BLaER1 treated with 17β-estradiol and CSF1 and Interleukin-3, amounts not matched to agents 10 nM and 100 nM (cell line): Measurements from ENCODE around the gene TRIM46.

Source experiments
- H3K27ac ChIP-seq, 11 experiments: shearing (Covaris generic); formaldehyde crosslinking; 2 replicates each; pipeline ENCODE4 v1.8.1; 2022
- H3K27me3 ChIP-seq, 11 experiments: shearing (Covaris generic); formaldehyde crosslinking; 2 replicates each; pipeline ENCODE4 v1.8.1; 2022
- H3K36me3 ChIP-seq, 11 experiments: shearing (Covaris generic); formaldehyde crosslinking; 2 replicates each; pipeline ENCODE4 v1.8.1; 2022
- H3K4me1 ChIP-seq, 10 experiments: shearing (Covaris generic); formaldehyde crosslinking; 2 replicates each; pipeline ENCODE4 v1.8.1; 2022
- H3K4me2 ChIP-seq, 11 experiments: shearing (Covaris generic); formaldehyde crosslinking; 2 replicates each; pipeline ENCODE4 v1.8.1; 2022
- H3K4me3 ChIP-seq, 10 experiments: shearing (Covaris generic); formaldehyde crosslinking; 2 replicates each; pipeline ENCODE4 v1.8.1; 2022
- H3K9ac ChIP-seq, 11 experiments: shearing (Covaris generic); formaldehyde crosslinking; 2 replicates each; pipeline ENCODE4 v1.8.1; 2022
- H3K9me3 ChIP-seq, 11 experiments: shearing (Covaris generic); formaldehyde crosslinking; replicated peaks in 1 of 11; 2 replicates each; pipeline ENCODE4 v1.8.1; 2022
- H4K20me1 ChIP-seq, 11 experiments: shearing (Covaris generic); formaldehyde crosslinking; 2 replicates each; pipeline ENCODE4 v1.8.1; 2022
- Cebpa-rat ChIP-seq, 11 experiments: shearing (Covaris generic); IDR thresholded peaks; 2 replicates each; pipeline ENCODE4 v1.8.1; 2022

The TRIM46 gene

GRCh38 chr1:155178441-155179111 lies 4.9 kb downstream of the TRIM46 start:
- H3K27ac ChIP-seq: peak overlapping the region in 6 of 11 experiments; percentile 14 to 55 (median 38); a peak in 8 of 22 replicates
- H3K4me2 ChIP-seq: peak overlapping the region in 9 of 11 experiments; percentile 9 to 90 (median 44); a peak in 12 of 22 replicates
- peaks cover 39 to 77% (median 60%) of the 10 kb centered on the region in 10 experiments for H3K4me1 ChIP-seq
- TF ChIP-seq Cebpa-rat (IDR thresholded peaks at IDR 0.05): peak in 3 of 11 experiments; percentile 20 to 36 (median 21); a peak in 1 of 22 replicates
- no peaks in the 10 kb centered on the region for H3K9me3 ChIP-seq
- H3K27me3 ChIP-seq: no peaks in the 10 kb centered on the region
- no peak overlapping the region for H3K4me3 ChIP-seq
- peaks cover 0 to 8% (median 0%) of the 10 kb centered on the region in 11 experiments; a peak in 2 of 22 replicates for H4K20me1 ChIP-seq
- H3K36me3 ChIP-seq: peaks cover 39 to 66% (median 54%) of the 10 kb centered on the region in 11 experiments
- H3K9ac ChIP-seq: peak overlapping the region in 8 of 11 experiments; percentile 15 to 52 (median 28); a peak in 10 of 22 replicates

- Histone ChIP-seq H3K4me1 (peaks cover 45 to 79% (median 63%) of the 10 kb centered on the region in 10 experiments), H3K27ac (peak overlapping the region in 8 of 11 experiments; percentile 8 to 55 (median 26); a peak in 9 of 22 replicates), H3K36me3 (peaks cover 40 to 74% (median 60%) of the 10 kb centered on the region in 11 experiments), H3K27me3 (no peaks in the 10 kb centered on the region), H3K9ac (peak overlapping the region in 8 of 11 experiments; percentile 14 to 52 (median 26); a peak in 9 of 22 replicates), H3K4me3 (no peak overlapping the region), H4K20me1 (peaks cover 0 to 8% (median 0%) of the 10 kb centered on the region in 11 experiments; a peak in 2 of 22 replicates), H3K9me3 (no peaks in the 10 kb centered on the region), H3K4me2 (peak overlapping the region in 9 of 11 experiments; percentile 9 to 62 (median 44); a peak in 12 of 22 replicates)
- 0 out of 22 replicates have a peak, but pooled peaks of 1 of the 11 experiments have one; percentile 7 for TF ChIP-seq Cebpa-rat (IDR thresholded peaks at IDR 0.05)
Observed at GRCh38 chr1:155179112-155180031, 5.7 kb downstream of the TRIM46 start.

GRCh38 chr1:155181371-155182051 lies 7.9 kb downstream of the TRIM46 start:
- Histone ChIP-seq H3K4me3 (no peak overlapping the region), H3K9ac (no peak overlapping the region), H3K9me3 (no peaks in the 10 kb centered on the region), H4K20me1 (peaks cover 0 to 6% (median 0%) of the 10 kb centered on the region in 11 experiments; a peak in 2 of 22 replicates), H3K4me1 (peaks cover 47 to 82% (median 65%) of the 10 kb centered on the region in 10 experiments), H3K4me2 (no peak overlapping the region; a peak in 1 of 22 replicates), H3K27ac (no peak overlapping the region), H3K27me3 (no peaks in the 10 kb centered on the region), H3K36me3 (peaks cover 40 to 75% (median 60%) of the 10 kb centered on the region in 11 experiments)
- TF ChIP-seq Cebpa-rat (IDR thresholded peaks at IDR 0.05): no peak

GRCh38 chr1:155182052-155182550 lies 8.5 kb downstream of the TRIM46 start:
- Histone ChIP-seq H3K36me3 (peaks cover 37 to 70% (median 56%) of the 10 kb centered on the region in 11 experiments), H3K4me1 (peaks cover 47 to 82% (median 65%) of the 10 kb centered on the region in 10 experiments), H4K20me1 (peaks cover 0 to 6% (median 0%) of the 10 kb centered on the region in 11 experiments; a peak in 2 of 22 replicates), H3K27ac (no peak overlapping the region), H3K9ac (no peak overlapping the region), H3K4me3 (no peak overlapping the region), H3K27me3 (no peaks in the 10 kb centered on the region), H3K4me2 (peak overlapping the region in 1 of 11 experiments; percentile 21; a peak in 1 of 22 replicates), H3K9me3 (no peaks in the 10 kb centered on the region)
- TF ChIP-seq Cebpa-rat (IDR thresholded peaks at IDR 0.05): no peak

GRCh38 chr1:155183775-155184221 lies 10.1 kb downstream of the TRIM46 start:
- Histone ChIP-seq H3K9me3 (no peaks in the 10 kb centered on the region), H3K4me3 (peak overlapping the region in 4 of 10 experiments; percentile 3 to 24 (median 19); a peak in 4 of 20 replicates), H3K4me2 (peak overlapping the region; percentile 77 to 97 (median 90)), H3K27me3 (no peaks in the 10 kb centered on the region), H4K20me1 (peaks cover 0 to 6% (median 0%) of the 10 kb centered on the region in 11 experiments; a peak in 2 of 22 replicates), H3K9ac (peak overlapping the region; percentile 65 to 79 (median 74); a peak in 18 of 22 replicates), H3K36me3 (peaks cover 23 to 53% (median 41%) of the 10 kb centered on the region in 11 experiments), H3K4me1 (peaks cover 48 to 76% (median 64%) of the 10 kb centered on the region in 10 experiments), H3K27ac (peak overlapping the region in 10 of 11 experiments; percentile 69 to 88 (median 82); a peak in 21 of 22 replicates)
- no peak for TF ChIP-seq Cebpa-rat (IDR thresholded peaks at IDR 0.05)

- Histone ChIP-seq H3K4me3 (peak overlapping the region in 7 of 10 experiments; percentile 3 to 24 (median 18); a peak in 7 of 20 replicates), H3K27ac (peak overlapping the region; percentile 69 to 88 (median 81); a peak in 21 of 22 replicates), H3K9ac (peak overlapping the region; percentile 65 to 79 (median 74); a peak in 21 of 22 replicates), H3K27me3 (no peaks in the 10 kb centered on the region), H3K36me3 (peaks cover 17 to 47% (median 35%) of the 10 kb centered on the region in 11 experiments), H3K9me3 (no peaks in the 10 kb centered on the region), H3K4me2 (peak overlapping the region; percentile 77 to 97 (median 90)), H4K20me1 (peaks cover 0 to 6% (median 0%) of the 10 kb centered on the region in 11 experiments; a peak in 2 of 22 replicates), H3K4me1 (peaks cover 42 to 70% (median 58%) of the 10 kb centered on the region in 10 experiments)
- no peak for TF ChIP-seq Cebpa-rat (IDR thresholded peaks at IDR 0.05)
Observed at GRCh38 chr1:155184351-155184811, 10.7 kb downstream of the TRIM46 start.

- Histone ChIP-seq H3K4me1 (peaks cover 40 to 69% (median 57%) of the 10 kb centered on the region in 10 experiments), H3K9ac (peak overlapping the region; percentile 65 to 79 (median 74)), H3K4me3 (peak overlapping the region in 7 of 10 experiments; percentile 4 to 45 (median 18); a peak in 8 of 20 replicates), H3K9me3 (no peaks in the 10 kb centered on the region), H3K27ac (peak overlapping the region; percentile 69 to 88 (median 81)), H3K36me3 (peaks cover 10 to 39% (median 27%) of the 10 kb centered on the region in 11 experiments; a peak in 21 of 22 replicates), H3K27me3 (no peaks in the 10 kb centered on the region), H4K20me1 (peaks cover 0 to 6% (median 0%) of the 10 kb centered on the region in 11 experiments; a peak in 2 of 22 replicates), H3K4me2 (peak overlapping the region; percentile 77 to 97 (median 90))
- no peak for TF ChIP-seq Cebpa-rat (IDR thresholded peaks at IDR 0.05)
Observed at GRCh38 chr1:155184835-155185782, 11.5 kb downstream of the TRIM46 start.
